Measurements from ENCODE around the gene TCEAL9. TPM values are rescaled to one million over a fixed set of nuclear protein-coding genes. Genes with fewer than 3 reads are reported as not detected.
"Not testable (repeated sequence)": the region's sequence is repeated elsewhere in the genome, so short reads cannot be mapped to it uniquely, and the experiment has no call there.

The TCEAL9 gene
- total RNA-seq, 1 donor from 2014 or later: 83.5 TPM

- peaks cover 15% of the 10 kb centered on the region for H3K4me1 Mint-ChIP-seq (ENCODE audit: low read depth)
- DNase-seq (ENCODE audit: low spot score): no peak
- TF ChIP-seq CTCF (IDR thresholded peaks at IDR 0.05): no peak
- no peaks in the 10 kb centered on the region for H3K36me3 Mint-ChIP-seq (ENCODE audit: low read depth)
- no peak overlapping the region for H3K4me3 Mint-ChIP-seq (ENCODE audit: unreplicated experiment)
- H3K27me3 Mint-ChIP-seq (ENCODE audit: low read depth): no peaks in the 10 kb centered on the region
- no peaks in the 10 kb centered on the region for H3K9me3 Mint-ChIP-seq (ENCODE audit: low read depth)
- no peak overlapping the region for H3K27ac Mint-ChIP-seq (ENCODE audit: unreplicated experiment)
Measured at GRCh38 chrX:103382877-103383276, 26.6 kb downstream of the TCEAL9 start.

DNA sequence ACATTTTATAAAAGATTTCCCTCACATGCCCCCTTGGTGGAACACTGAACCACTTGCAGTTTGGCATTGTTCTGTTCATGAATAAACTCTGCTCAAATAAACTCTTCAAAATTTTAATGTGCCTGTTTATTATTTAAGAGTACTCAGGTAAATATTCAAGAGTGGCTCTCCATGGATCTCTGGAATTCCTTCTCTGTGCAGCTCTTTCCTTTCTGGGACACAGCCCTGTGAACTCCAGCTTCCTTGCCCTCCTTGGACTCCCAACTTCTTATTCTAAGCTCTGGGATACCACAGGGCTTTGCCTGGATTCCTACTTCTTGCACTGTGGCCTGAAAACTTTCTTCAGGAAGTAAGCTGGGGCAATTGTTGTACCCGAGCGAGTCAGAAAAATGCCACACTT lies 28.4 kb downstream of the TCEAL9 start:
- Mint-ChIP-seq H3K27ac (ENCODE audit: unreplicated experiment) (no peak overlapping the region), H3K27me3 (ENCODE audit: low read depth) (no peaks in the 10 kb centered on the region), H3K4me3 (ENCODE audit: unreplicated experiment) (no peak overlapping the region), H3K4me1 (ENCODE audit: low read depth) (peaks cover 5% of the 10 kb centered on the region), H3K9me3 (ENCODE audit: low read depth) (no peaks in the 10 kb centered on the region), H3K36me3 (ENCODE audit: low read depth) (no peaks in the 10 kb centered on the region)
- no peak for TF ChIP-seq CTCF (IDR thresholded peaks at IDR 0.05)
- no peak for DNase-seq (ENCODE audit: low spot score)

DNA sequence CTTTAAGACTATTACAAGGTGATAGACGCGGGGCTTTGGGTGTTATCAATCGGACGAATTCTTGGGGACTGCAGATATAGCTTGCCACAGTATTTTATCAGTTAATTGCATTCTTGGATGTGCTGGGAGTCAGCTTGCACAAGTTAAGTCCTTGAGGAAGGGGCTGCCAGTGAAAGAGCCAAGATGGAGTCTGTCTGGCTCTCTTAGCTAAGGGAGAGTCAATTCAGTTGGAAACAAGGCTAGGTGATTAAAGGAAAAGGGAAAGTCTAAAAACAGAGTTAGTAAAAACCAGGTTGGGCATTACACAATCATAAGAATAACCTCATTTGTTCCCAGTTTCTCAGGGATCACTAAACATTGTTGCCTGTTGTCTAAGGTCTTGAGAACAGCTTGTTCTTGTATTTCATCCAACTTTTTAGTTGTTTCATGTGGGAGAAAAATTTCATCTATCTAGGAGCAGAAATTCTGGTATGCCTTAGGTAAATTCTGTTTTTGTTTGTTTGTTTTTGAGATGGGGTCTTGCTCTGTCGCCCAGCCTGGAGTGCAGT lies 29.1 kb downstream of the TCEAL9 start:
- H3K36me3 Mint-ChIP-seq (ENCODE audit: low read depth); H3K4me3 Mint-ChIP-seq (ENCODE audit: unreplicated experiment); H3K27ac Mint-ChIP-seq (ENCODE audit: unreplicated experiment); H3K9me3 Mint-ChIP-seq (ENCODE audit: low read depth); H3K4me1 Mint-ChIP-seq (ENCODE audit: low read depth); H3K27me3 Mint-ChIP-seq (ENCODE audit: low read depth); DNase-seq (ENCODE audit: low spot score): not testable (repeated sequence)

DNA sequence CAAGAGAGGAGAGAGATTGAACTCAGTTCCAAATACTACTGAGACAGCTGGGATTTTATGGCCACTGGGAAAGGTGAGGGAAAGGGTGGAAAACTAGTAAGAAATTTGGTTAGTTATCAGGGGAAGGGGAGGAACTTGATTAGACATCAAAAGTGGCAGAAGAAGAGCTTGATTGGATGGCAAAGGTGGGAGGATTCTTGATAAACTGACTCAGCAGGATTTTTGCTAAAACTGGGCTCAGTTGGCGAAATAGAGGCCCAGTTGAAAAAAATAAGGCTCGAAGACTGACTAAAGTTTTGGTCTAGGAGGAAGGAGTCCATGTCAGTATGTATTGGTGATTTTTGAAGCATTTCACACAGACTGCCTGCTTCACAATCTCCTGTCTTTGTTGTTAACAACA lies 30.0 kb downstream of the TCEAL9 start:
- no peaks in the 10 kb centered on the region for H3K36me3 Mint-ChIP-seq (ENCODE audit: low read depth)
- H3K27ac Mint-ChIP-seq (ENCODE audit: unreplicated experiment): no peak overlapping the region
- no peaks in the 10 kb centered on the region for H3K9me3 Mint-ChIP-seq (ENCODE audit: low read depth)
- no peak overlapping the region for H3K4me3 Mint-ChIP-seq (ENCODE audit: unreplicated experiment)
- no peak for DNase-seq (ENCODE audit: low spot score)
- TF ChIP-seq CTCF (IDR thresholded peaks at IDR 0.05): no peak
- peaks cover 5% of the 10 kb centered on the region for H3K4me1 Mint-ChIP-seq (ENCODE audit: low read depth)
- no peaks in the 10 kb centered on the region for H3K27me3 Mint-ChIP-seq (ENCODE audit: low read depth)

- TF ChIP-seq CTCF (IDR thresholded peaks at IDR 0.05): no peak
- DNase-seq (ENCODE audit: low spot score): no peak
- Mint-ChIP-seq H3K9me3 (ENCODE audit: low read depth) (peaks cover 3% of the 10 kb centered on the region), H3K4me3 (ENCODE audit: unreplicated experiment) (no peak overlapping the region), H3K27me3 (ENCODE audit: low read depth) (no peaks in the 10 kb centered on the region), H3K27ac (ENCODE audit: unreplicated experiment) (no peak overlapping the region), H3K36me3 (ENCODE audit: low read depth) (no peaks in the 10 kb centered on the region), H3K4me1 (ENCODE audit: low read depth) (peaks cover 18% of the 10 kb centered on the region)
Measured at GRCh38 chrX:103393487-103393886, 37.2 kb downstream of the TCEAL9 start.

DNA sequence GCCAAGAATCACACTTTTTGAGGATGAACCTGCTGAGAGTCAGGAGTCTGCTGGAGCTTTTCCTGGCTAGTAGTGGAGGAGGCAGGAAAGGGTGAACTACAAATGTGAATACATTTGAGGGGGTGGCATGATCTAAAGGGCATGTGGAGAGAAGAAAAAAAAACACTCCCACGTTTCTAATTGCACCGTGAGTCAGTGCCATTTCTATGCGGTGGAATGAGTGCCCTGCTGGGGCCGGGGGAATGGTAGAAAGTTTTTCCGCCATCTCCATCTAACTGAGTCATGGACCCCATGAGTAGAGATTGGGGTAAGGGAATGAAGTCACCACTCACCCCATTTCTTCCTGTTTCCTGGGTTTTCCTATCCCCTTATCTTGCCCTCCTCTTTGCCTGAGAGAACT lies 39.9 kb downstream of the TCEAL9 start:
- TF ChIP-seq CTCF (IDR thresholded peaks at IDR 0.05): no peak
- Mint-ChIP-seq H3K9me3 (ENCODE audit: low read depth) (peaks cover 3% of the 10 kb centered on the region), H3K27ac (ENCODE audit: unreplicated experiment) (peak overlapping the region; percentile 81), H3K4me3 (ENCODE audit: unreplicated experiment) (no peak overlapping the region), H3K36me3 (ENCODE audit: low read depth) (no peaks in the 10 kb centered on the region), H3K4me1 (ENCODE audit: low read depth) (peaks cover 24% of the 10 kb centered on the region), H3K27me3 (ENCODE audit: low read depth) (no peaks in the 10 kb centered on the region)
- DNase-seq (ENCODE audit: low spot score): no peak

Measured in chondrocyte (in vitro differentiated cells).